GM21529 (cell line): ENCODE measurements around the gene SPATA19.

ENCODE experiments used
- ATAC-seq: cut with Tn5 transposase; IDR thresholded peaks from one replicate; pipeline ENCODE4 v1.9.1; 2021; ENCODE audit not compliant: unreplicated experiment

SPATA19 gene

DNA sequence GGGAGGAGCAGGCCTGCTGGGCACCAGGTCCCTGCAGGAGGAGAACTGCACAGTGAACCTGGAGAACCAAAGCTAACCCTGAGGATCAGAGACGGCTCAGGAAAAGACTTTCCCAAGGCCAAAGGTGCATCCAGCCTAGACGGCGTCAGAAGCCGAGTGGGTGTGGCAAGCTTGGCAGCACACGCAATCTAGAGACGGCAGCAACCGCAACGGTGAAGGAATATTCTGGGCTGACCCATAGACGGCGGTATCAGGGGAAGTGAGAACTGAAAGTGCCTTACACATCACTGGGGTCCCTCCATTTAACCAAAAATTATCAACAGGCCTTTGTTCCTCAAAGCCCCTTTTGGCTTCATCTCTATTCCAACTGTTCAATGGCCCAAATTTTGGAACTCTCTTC is 26.2 kb downstream of the SPATA19 start:
- ATAC-seq, result no peak

GRCh38 chr11:133818302-133818701 is 27.0 kb downstream of the SPATA19 start:
- no peak for ATAC-seq

DNA sequence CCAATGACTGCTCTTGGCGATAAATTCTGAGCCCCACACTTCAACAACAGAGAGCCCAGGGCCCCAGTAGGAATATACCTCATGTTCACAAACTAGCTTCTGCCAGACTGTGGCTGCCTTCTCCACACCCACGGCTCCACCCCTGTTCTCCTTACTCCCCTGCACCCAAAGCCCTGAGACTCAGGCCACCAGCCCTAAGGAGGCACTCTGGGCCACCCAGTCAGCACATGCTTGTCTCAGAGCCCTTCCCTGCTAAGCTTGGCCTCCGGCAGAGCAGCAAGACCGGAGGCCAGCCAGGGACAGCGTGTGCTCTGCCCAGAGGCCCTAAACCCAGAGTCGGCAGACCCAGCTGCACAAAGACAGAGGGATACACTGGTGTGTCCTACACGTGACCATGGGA is 27.9 kb downstream of the SPATA19 start:
- no peak for ATAC-seq

- ATAC-seq, result no peak
Measured at GRCh38 chr11:133816146-133816870, 29.0 kb downstream of the SPATA19 start.

DNA sequence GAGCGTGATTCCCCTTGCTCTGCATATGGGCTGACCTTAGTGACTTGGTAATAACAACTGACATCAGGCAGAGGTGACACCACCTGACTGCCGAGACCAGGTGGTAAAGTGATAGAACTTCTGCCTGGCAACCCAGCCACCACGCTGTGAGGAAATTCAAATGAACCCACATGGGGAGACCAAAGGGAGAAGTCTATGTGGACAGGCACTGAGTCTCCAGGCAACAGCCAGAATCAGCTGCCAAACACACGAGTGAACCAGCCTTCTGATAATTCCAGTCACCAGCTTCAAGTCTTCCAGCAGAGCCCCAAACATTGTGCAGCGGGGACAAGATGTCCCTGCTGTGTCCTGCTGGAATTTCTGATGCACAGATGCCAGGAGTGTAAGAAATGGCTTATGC is 29.7 kb downstream of the SPATA19 start:
- no peak for ATAC-seq

DNA sequence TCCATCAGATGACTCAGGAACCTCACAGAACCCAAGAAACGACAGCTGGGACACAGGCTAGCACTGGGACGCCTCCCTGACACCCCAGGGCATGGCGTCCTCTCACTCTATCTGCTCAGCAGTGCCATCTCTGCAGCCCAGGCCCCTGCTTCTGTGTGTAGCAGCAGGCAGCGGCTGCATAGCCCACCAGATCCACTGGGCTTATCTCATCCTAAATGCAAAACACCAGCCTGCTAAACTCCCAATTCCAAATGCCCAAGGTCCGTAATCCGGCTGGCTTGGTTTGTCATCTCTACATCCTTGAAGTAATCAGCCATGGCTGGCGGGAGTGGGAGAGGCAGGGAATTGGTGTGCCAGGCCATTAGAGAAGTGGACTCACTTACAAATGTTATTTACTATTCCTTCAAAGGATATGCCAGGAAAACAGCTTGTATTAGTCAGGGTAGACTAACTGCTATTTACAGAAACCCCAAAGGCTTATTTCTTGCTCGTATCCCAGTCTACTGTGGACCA is 30.7 kb downstream of the SPATA19 start:
- ATAC-seq, result no peak

GRCh38 chr11:133811850-133812685 is 33.2 kb downstream of the SPATA19 start:
- ATAC-seq, result no peak

- no peak for ATAC-seq
Measured at GRCh38 chr11:133810766-133811165, 34.5 kb downstream of the SPATA19 start.

- ATAC-seq, result no peak
Measured at GRCh38 chr11:133809569-133810491, 35.5 kb downstream of the SPATA19 start.

- ATAC-seq, result no peak
Measured at GRCh38 chr11:133808393-133809140, 36.7 kb downstream of the SPATA19 start.

GRCh38 chr11:133803026-133803425 is 42.3 kb downstream of the SPATA19 start:
- ATAC-seq, result no peak

DNA sequence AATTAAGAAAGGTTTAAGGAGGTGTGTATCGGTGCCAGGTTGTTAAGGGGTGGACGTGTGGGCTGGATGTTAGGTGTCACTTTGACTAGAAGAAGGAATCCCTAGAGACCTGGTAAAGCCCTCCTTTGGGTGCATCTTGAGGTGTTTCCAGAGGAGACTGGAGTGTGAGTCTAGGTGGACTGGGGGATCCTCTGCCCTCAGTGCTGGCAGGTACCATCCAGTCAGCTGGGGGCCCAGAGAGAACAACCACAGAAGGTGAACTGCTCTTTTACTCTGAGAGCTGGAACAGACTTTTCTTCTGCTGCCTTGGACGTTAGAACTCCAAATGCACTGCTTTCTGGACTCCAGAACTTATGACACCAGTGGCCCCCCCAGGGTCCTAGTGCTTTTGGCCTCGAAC is 44.0 kb downstream of the SPATA19 start:
- no peak for ATAC-seq

DNA sequence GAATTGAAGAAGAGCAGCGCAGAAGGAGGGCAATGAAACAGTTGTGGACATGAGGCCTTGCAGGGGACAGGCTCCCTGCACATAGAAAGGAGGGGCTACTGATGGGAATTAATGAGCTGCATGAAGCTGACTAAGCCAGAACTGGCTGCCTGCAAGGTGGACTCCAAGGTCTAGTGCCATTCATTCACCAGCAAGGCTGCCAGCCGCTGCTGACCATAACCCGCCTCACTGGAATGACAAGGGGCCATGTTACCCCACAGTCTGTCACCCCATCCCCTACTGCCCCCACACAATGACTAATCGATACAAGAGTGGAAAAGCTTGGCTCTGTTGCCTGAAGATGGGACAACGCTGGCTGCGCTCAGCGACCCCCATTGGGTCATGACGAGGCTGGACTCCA is 44.6 kb downstream of the SPATA19 start:
- no peak for ATAC-seq

DNA sequence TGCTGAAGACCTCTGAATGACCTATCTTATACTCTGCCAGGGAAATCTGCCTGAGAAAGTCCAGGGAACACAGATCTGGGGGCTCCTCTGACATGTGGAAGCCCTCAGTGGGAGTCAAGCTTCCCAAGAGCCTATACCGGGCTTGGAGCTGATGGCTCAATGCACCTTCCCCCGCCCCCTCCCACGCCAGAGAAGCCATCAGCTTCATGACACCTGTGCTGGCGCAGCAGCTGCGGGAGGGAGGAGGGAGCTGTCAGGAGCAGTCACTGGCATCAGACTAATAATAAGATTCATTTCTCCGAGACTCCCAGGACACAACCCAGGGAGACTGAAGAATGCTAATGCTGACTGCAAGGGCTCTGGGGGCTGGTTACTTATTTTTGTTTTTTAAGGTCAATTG is 47.8 kb downstream of the SPATA19 start:
- no peak for ATAC-seq

- no peak for ATAC-seq
Measured at GRCh38 chr11:133796043-133796795, 49.1 kb downstream of the SPATA19 start.

- ATAC-seq, result no peak
Measured at GRCh38 chr11:133795088-133795487, 50.2 kb downstream of the SPATA19 start.

- no peak for ATAC-seq
Measured at GRCh38 chr11:133794205-133794604, 51.1 kb downstream of the SPATA19 start.

- ATAC-seq, result no peak
Measured at GRCh38 chr11:133793271-133794035, 51.9 kb downstream of the SPATA19 start.

- no peak for ATAC-seq
Measured at GRCh38 chr11:133790995-133791394, 54.3 kb downstream of the SPATA19 start.
